Ammon's horn (tissue), 1 donor: ENCODE data around the gene SEC61A2.
A peak's percentile ranks its signal among the peaks of the same experiment; 100 is the strongest.
"Not testable (repeated sequence)": the region's sequence is repeated elsewhere in the genome, so short reads cannot be mapped to it uniquely, and the experiment has no call there.

Experiments
- DNase-seq: peaks from one replicate; pipeline ENCODE4 v3.0.0-alpha.2; 2016; ENCODE audit warnings: low spot score

SEC61A2 gene

GRCh38 chr10:12129222-12130111 is at the start of gene SEC61A2:
Gene SEC61A2 (plus strand): TSS chr10:12129677. CDS start chr10:12129788, 111 bp downstream.
- DNase-seq, result peak; percentile 95

- no peak for DNase-seq
Observed at GRCh38 chr10:12081470-12081869, 48.0 kb upstream of the SEC61A2 start.

- no peak for DNase-seq
Observed at GRCh38 chr10:12081879-12082557, 47.5 kb upstream of the SEC61A2 start.

- DNase-seq, result no peak
Observed at GRCh38 chr10:12088919-12089318, 40.6 kb upstream of the SEC61A2 start.

- DNase-seq, result no peak
Observed at GRCh38 chr10:12091421-12091820, 38.1 kb upstream of the SEC61A2 start.

- not testable (repeated sequence) for DNase-seq
Observed at GRCh38 chr10:12097361-12097760, 32.1 kb upstream of the SEC61A2 start.

- DNase-seq, result no peak
Observed at GRCh38 chr10:12097791-12098190, 31.7 kb upstream of the SEC61A2 start.

- DNase-seq, result no peak
Observed at GRCh38 chr10:12098966-12099365, 30.5 kb upstream of the SEC61A2 start.

- peak; percentile 45 for DNase-seq
Observed at GRCh38 chr10:12103802-12104201, 25.7 kb upstream of the SEC61A2 start.

GRCh38 chr10:12107781-12108180 is 21.7 kb upstream of the SEC61A2 start:
- DNase-seq, result no peak

- no peak for DNase-seq
Observed at GRCh38 chr10:12109286-12109685, 20.2 kb upstream of the SEC61A2 start.

- DNase-seq, result no peak
Observed at GRCh38 chr10:12111528-12111927, 17.9 kb upstream of the SEC61A2 start.

GRCh38 chr10:12113627-12114026 is 15.8 kb upstream of the SEC61A2 start:
- DNase-seq, result no peak

GRCh38 chr10:12121673-12122072 is 7.8 kb upstream of the SEC61A2 start:
- DNase-seq, result no peak

GRCh38 chr10:12130237-12130872 is 878 bp downstream of the SEC61A2 start:
- DNase-seq, result peak; percentile 67

- no peak for DNase-seq
Observed at GRCh38 chr10:12135631-12136030, 6.2 kb downstream of the SEC61A2 start.

GRCh38 chr10:12140038-12140437 is 10.6 kb downstream of the SEC61A2 start:
- DNase-seq, result no peak

GRCh38 chr10:12144538-12144937 is 15.1 kb downstream of the SEC61A2 start:
- DNase-seq, result no peak

GRCh38 chr10:12150163-12150562 is 20.7 kb downstream of the SEC61A2 start:
- DNase-seq, result no peak

GRCh38 chr10:12154516-12154915 is 25.0 kb downstream of the SEC61A2 start:
- DNase-seq, result no peak

GRCh38 chr10:12156367-12157123 is 27.1 kb downstream of the SEC61A2 start:
- DNase-seq, result no peak

- no peak for DNase-seq
Observed at GRCh38 chr10:12158111-12158510, 28.6 kb downstream of the SEC61A2 start.
